Calu3 (cell line): ENCODE data around the gene CPS1. TPM values are rescaled to one million over a fixed set of nuclear protein-coding genes. Genes with fewer than 3 reads are reported as not detected.

Experiments used
- BruUV-seq: library from RNA; stranded (reverse); fragments of 400-500 nt; replicated peaks from 2 replicates; lab custom pipeline; 2021; lab: Mats Ljungman, UMichigan
- CTCF ChIA-PET: fragments of 300-600 bp; sonication (Branson Sonifier 250); formaldehyde crosslinking; loops from one replicate; lab custom pipeline; 2022; ENCODE audit warnings: antibody characterized with exemption; lab: Charles Lee
- DNase-seq: peaks from one replicate; pipeline ENCODE4 v3.0.0; 2022
- H3K27ac Mint-ChIP-seq: one replicate; pipeline ENCODE4 v1.8.0; 2022; ENCODE audit warnings: mixed read lengths; ENCODE audit not compliant: unreplicated experiment
- H3K27me3 Mint-ChIP-seq: one replicate; pipeline ENCODE4 v1.8.0; 2022; ENCODE audit warnings: mixed read lengths; ENCODE audit not compliant: unreplicated experiment
- H3K36me3 Mint-ChIP-seq: one replicate; pipeline ENCODE4 v1.8.0; 2022; ENCODE audit warnings: mild to moderate bottlenecking, moderate library complexity, mixed read lengths; ENCODE audit not compliant: insufficient read depth, unreplicated experiment
- H3K4me1 Mint-ChIP-seq: one replicate; pipeline ENCODE4 v1.8.0; 2022; ENCODE audit warnings: mild to moderate bottlenecking, low read depth, mixed read lengths; ENCODE audit not compliant: unreplicated experiment
- H3K4me3 Mint-ChIP-seq: one replicate; pipeline ENCODE4 v1.8.0; 2022; ENCODE audit warnings: mild to moderate bottlenecking, low read depth, moderate library complexity, mixed read lengths; ENCODE audit not compliant: unreplicated experiment
- H3K9me3 Mint-ChIP-seq: one replicate; pipeline ENCODE4 v1.8.0; 2022; ENCODE audit warnings: low read depth, mixed read lengths; ENCODE audit not compliant: unreplicated experiment
- intact Hi-C: fragments of 100-400 bp; cut with micrococcal nuclease; formaldehyde crosslinking; loops from one replicate; pipeline ENCODE4 v1.10.0; 2022; ENCODE audit not compliant: unreplicated experiment
- total RNA-seq: library from RNA; stranded (reverse); gene quantifications from 2 replicates; pipeline ENCODE4 v1.2.3, GENCODE V29; 2022
- TF ChIP-seq, protein P1 (sequence below): fragments of 200-600 bp; IDR thresholded peaks from one replicate; pipeline ENCODE4 v1.8.0; 2022; ENCODE audit warnings: antibody characterized with exemption; ENCODE audit not compliant: unreplicated experiment

CPS1 gene
- total RNA-seq, 1 experiment from 2014 or later = 0.80 TPM

DNA sequence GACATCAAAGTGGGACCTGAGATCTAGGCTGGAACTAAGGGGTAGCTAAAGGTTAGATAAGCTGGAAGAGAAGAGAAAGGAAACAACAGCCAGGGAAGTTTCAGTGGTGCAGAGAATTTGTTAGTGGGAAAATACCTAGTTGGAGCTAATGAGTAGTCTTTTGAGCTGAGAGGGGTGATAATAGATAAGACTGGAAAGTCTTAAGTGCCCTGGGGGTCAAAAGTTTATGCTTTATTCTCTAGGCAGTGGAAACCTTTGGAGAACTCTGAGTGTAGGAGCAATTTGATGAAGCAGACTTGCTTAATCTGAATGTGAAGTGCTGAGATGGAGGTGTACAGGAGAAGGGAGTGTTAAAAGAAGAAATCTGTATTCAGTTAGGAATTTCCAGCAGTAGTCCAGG is 90.8 kb downstream of the CPS1 start:
- Mint-ChIP-seq H3K36me3 (no peaks in the 10 kb centered on the region), H3K9me3 (no peaks in the 10 kb centered on the region), H3K27ac (no peak overlapping the region), H3K4me1 (no peaks in the 10 kb centered on the region), H3K27me3 (no peaks in the 10 kb centered on the region), H3K4me3 (no peak overlapping the region)
- intact Hi-C loops = no loop called here
- CTCF ChIA-PET = interaction anchor here (0.7 kb wide), 1 partner anchor 12 kb away, joined by 3 read pairs; no protein-coding TSS in a partner anchor
- TF ChIP-seq, protein P1, sequence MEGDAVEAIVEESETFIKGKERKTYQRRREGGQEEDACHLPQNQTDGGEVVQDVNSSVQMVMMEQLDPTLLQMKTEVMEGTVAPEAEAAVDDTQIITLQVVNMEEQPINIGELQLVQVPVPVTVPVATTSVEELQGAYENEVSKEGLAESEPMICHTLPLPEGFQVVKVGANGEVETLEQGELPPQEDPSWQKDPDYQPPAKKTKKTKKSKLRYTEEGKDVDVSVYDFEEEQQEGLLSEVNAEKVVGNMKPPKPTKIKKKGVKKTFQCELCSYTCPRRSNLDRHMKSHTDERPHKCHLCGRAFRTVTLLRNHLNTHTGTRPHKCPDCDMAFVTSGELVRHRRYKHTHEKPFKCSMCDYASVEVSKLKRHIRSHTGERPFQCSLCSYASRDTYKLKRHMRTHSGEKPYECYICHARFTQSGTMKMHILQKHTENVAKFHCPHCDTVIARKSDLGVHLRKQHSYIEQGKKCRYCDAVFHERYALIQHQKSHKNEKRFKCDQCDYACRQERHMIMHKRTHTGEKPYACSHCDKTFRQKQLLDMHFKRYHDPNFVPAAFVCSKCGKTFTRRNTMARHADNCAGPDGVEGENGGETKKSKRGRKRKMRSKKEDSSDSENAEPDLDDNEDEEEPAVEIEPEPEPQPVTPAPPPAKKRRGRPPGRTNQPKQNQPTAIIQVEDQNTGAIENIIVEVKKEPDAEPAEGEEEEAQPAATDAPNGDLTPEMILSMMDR = no peak
- DNase-seq = no peak
- no TSS peak for BruUV-seq

DNA sequence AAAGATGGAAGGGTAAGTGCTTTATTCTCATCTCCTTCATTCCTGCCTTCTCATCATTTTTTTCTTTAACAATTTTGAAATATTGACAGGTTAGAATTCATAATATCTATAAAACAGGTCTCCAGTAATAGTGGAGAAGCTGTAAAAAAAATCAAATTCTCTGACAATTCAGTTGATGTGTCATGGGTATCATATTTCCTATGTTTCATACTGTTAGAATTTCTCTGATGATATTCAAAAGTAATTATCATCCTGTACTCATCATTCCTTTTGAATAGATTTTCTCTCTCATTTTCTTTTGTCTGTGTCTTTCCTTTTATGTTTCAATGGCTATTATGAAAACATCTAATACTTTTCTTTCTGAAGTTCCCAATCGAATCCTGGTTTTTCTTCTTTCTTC is 97.7 kb downstream of the CPS1 start:
- no peak for DNase-seq
- Mint-ChIP-seq H3K4me1 (no peaks in the 10 kb centered on the region), H3K27me3 (no peaks in the 10 kb centered on the region), H3K4me3 (no peak overlapping the region), H3K9me3 (no peaks in the 10 kb centered on the region), H3K27ac (no peak overlapping the region), H3K36me3 (no peaks in the 10 kb centered on the region)
- TF ChIP-seq, protein P1 = no peak
- CTCF ChIA-PET = no interaction called here
- no TSS peak for BruUV-seq
- intact Hi-C loops = no loop called here

DNA sequence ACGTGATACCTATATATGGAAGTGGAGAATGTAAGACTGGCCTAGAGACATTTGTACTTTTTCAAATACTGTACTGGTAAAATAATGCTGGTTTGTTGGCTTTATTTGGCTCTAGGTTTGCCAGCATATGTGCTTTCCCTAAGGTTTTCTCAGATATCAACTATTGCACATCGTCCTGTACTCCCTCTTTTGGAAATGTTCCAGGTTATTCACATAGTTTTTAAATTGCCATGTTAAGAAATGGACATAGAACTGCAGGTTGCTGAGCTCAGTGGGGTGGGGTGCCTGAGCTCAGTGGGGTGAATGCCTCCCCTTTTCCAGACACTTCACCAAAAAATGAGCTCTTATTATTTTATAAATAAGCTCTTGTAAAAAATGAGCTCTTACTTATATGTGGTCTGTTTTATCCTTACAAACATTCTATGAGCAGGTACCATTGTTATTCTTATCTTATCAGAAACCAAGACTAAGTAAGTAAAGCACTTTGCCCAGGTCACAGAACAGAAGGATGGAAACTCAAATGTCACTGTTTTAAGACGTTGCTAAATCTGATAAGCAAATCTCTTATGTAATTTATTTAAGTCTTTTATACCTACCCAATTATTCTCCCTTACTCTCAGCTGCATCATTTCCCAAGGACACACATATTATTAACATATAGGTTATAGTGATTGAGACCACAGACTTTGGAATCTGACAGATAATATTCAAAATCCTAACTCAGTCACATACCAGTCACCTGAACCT is 99.0 kb downstream of the CPS1 start:
- intact Hi-C loops = no loop called here
- Mint-ChIP-seq H3K27ac (no peak overlapping the region), H3K9me3 (peaks cover 4% of the 10 kb centered on the region), H3K4me3 (no peak overlapping the region), H3K36me3 (no peaks in the 10 kb centered on the region), H3K27me3 (no peaks in the 10 kb centered on the region), H3K4me1 (no peaks in the 10 kb centered on the region)
- no peak for DNase-seq
- CTCF ChIA-PET = interaction anchor here (1.2 kb wide), 1 partner anchor 14 kb away, joined by 4 read pairs; no protein-coding TSS in a partner anchor
- BruUV-seq = no TSS peak
- TF ChIP-seq, protein P1 = no peak

DNA sequence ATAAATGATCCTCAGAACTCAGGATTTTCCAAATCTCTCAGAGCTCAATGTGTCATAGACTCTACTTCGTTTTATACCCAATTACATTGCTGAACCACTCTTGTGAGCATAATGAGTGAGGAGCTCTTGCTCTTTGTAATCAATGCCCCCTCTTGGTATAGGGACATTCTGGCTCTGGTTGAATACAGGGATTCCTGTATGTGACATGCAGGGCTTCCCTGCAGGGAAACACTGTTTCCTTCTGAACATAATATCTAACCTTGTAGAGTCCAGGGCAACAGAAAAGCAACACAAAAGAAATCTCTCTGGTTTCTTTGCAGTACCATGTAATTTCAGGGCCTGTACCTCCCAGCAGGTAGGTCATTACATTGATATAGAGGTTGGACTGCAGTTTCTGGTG is 101.5 kb downstream of the CPS1 start:
- DNase-seq = no peak
- intact Hi-C loops = no loop called here
- Mint-ChIP-seq H3K27ac (no peak overlapping the region), H3K27me3 (no peaks in the 10 kb centered on the region), H3K9me3 (peaks cover 5% of the 10 kb centered on the region), H3K4me3 (no peak overlapping the region), H3K4me1 (no peaks in the 10 kb centered on the region), H3K36me3 (no peaks in the 10 kb centered on the region)
- TF ChIP-seq, protein P1 = no peak
- CTCF ChIA-PET = no interaction called here
- no TSS peak for BruUV-seq
